K562 (cell line): Measurements from ENCODE around the gene RETREG1. TPM values are rescaled to one million over a fixed set of nuclear protein-coding genes. Genes with fewer than 3 reads are reported as not detected.

Source experiments
- ESRRA ChIP-seq: fragments of 450-650 bp; IDR thresholded peaks from 2 replicates; pipeline ENCODE4 v1.6.1; 2014; ENCODE audit warnings: low read depth, mild to moderate bottlenecking, moderate library complexity, borderline replicate concordance
- GTF3C2 ChIP-seq: IDR thresholded peaks from 3 replicates; pipeline ENCODE4 v1.6.1; 2011; ENCODE audit warnings: borderline replicate concordance, mild to moderate bottlenecking, moderate library complexity; ENCODE audit not compliant: insufficient read length; ENCODE audit errors: extremely low read depth
- MAZ ChIP-seq, 2 experiments: fragments of 450-650 bp in 1 of 2; sonication (generic) in 1 of 2; formaldehyde crosslinking; IDR thresholded peaks in 1 of 2; conservative IDR thresholded peaks in 1 of 2; 2 replicates each; pipeline versions ENCODE4 v1.4.0 to v1.5.0; 2020; ENCODE audit warnings: mild to moderate bottlenecking in 1 of 2, missing genetic modification reagents in 1 of 2
- NFATC3 ChIP-seq: fragments of 450-650 bp; IDR thresholded peaks from 2 replicates; pipeline ENCODE4 v1.6.1; 2017; ENCODE audit warnings: mild to moderate bottlenecking
- NRF1 ChIP-seq, 2 experiments: fragments of 450-650 bp; IDR thresholded peaks in 1 of 2; conservative IDR thresholded peaks in 1 of 2; 2 replicates each; pipeline ENCODE4 v1.6.1; 2014; ENCODE audit warnings: mild to moderate bottlenecking in 2 of 2
- PKNOX1 ChIP-seq: fragments of 450-650 bp; IDR thresholded peaks from 2 replicates; pipeline ENCODE4 v1.6.1; 2016
- SRSF3 ChIP-seq: fragments of 200-400 bp; formaldehyde crosslinking; IDR thresholded peaks from 2 replicates; pipeline ENCODE4 v1.6.1; 2016; ENCODE audit warnings: mild to moderate bottlenecking, low read length, moderate library complexity; ENCODE audit not compliant: insufficient read depth
- STAT5A ChIP-seq: IDR thresholded peaks from 2 replicates; pipeline ENCODE4 v1.6.1; 2012; ENCODE audit warnings: low read length, inconsistent platforms, borderline replicate concordance
- TCF3 ChIP-seq: sonication (generic); formaldehyde crosslinking; IDR thresholded peaks from 2 replicates; pipeline ENCODE4 v1.4.0; 2020; ENCODE audit warnings: mild to moderate bottlenecking, missing genetic modification reagents
- ZBTB11 ChIP-seq, 3 experiments: fragments of 200-800 bp in 1 of 3; fragments of 250-450 bp in 1 of 3; fragments of 450-650 bp in 1 of 3; sonication (Bioruptor Pico) in 1 of 3; sonication (Bioruptor generic) in 1 of 3; formaldehyde crosslinking in 1 of 3; IDR thresholded peaks; 2 replicates each; pipeline versions ENCODE4 v1.6.1 to v1.8.0; 2016 to 2022; ENCODE audit warnings: mild to moderate bottlenecking in 2 of 3, missing genetic modification characterization in 2 of 3, missing compliant biosample characterization in 1 of 3, moderate library complexity in 1 of 3
- ZBTB33 ChIP-seq: sonication (generic); formaldehyde crosslinking; IDR thresholded peaks from 2 replicates; pipeline ENCODE4 v1.8.1; 2023; ENCODE audit warnings: mild to moderate bottlenecking, missing genetic modification reagents
- ZNF184 ChIP-seq: sonication (generic); formaldehyde crosslinking; IDR thresholded peaks from 2 replicates; pipeline ENCODE4 v1.5.0; 2020; ENCODE audit warnings: missing genetic modification reagents
- ZNF707 ChIP-seq: fragments of 250-450 bp; sonication (Bioruptor Pico); conservative IDR thresholded peaks from 2 replicates; pipeline ENCODE4 v1.8.0; 2022; ENCODE audit warnings: inconsistent platforms, mild to moderate bottlenecking, moderate library complexity
- polyA plus RNA-seq, 8 experiments: library from polyadenylated mRNA; depleted of rRNA in 4 of 8; stranded (reverse) in 5 of 8; unstranded in 3 of 8; fragments of >200 nt; fragmentation: Nextera tagmentation in 2 of 8; fragmentation: Illumina TruSeq in 1 of 8; extraction: Ambion mirVana in 2 of 8; extraction: Trizol in 1 of 8; gene quantifications; 2 replicates each; pipeline versions ENCODE4 v1.2.1 to v1.2.3, GENCODE V29; 2011 to 2014; ENCODE audit warnings: inconsistent platforms in 1 of 8, missing spikeins in 1 of 8
- total RNA-seq, 7 experiments: library from RNA; depleted of rRNA in 6 of 7; stranded (reverse); fragments of >200 nt in 6 of 7; fragmentation: Illumina TruSeq in 2 of 7; extraction: Trizol in 2 of 7; gene quantifications; 2 replicates each; pipeline versions ENCODE4 v1.2.1 to v1.2.3, GENCODE V29; 2011 to 2021; ENCODE audit warnings: low replicate concordance in 1 of 7

RETREG1 gene
- total and polyA plus RNA-seq, 9 of the 15 experiments (the other 6 are each of a cell fraction or from before 2014, with no cell fraction given), result 0.01 to 0.20 (median 0.08) TPM; not detected in 5

DNA sequence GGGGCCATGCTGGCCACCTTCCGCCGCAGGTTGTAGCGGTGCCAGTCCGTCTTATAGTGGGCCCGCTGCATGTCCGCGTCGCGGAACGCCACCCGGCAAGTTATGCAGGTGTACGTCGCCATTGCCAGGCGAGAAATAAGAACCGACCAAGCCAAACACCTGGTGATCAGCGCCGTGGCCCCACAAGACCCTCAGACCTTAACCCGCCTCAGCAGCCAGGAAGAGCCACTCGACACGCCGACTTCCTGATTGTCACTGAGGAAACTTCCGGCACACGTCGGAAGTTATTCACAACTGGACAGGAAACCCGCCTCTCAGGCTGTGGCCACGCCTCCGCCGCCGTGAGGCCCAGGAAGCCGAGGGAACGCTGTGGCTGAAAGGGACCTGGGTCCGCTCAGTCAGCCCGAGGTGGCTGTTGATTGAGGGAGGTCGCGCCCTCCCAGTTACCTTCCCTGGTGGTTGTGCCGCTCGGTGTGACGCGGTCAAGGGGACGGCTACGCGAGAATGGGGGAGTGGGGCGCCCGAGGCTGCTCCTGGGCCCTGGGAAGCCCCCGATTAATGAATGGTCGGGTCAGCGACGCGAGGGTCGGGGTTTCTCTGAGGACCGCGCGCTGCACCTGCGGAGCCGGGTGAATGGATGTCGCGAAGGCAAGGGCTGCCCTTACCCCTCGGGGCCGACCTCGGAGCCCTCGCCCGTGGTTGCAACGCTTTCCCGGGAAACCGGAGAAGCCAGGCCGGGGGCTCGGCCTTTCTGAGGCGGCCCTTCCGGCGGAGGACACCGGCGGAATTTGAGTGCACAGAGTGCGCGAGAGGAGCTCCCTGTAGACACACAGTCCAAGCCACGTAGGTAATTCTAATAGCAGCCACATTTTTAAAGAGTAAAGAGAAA lies 151.0 kb downstream of the RETREG1 start, which contains the start of gene ZNF622 (continued):
- TF ChIP-seq MAZ (CRISPR knock-in tag; conservative IDR thresholded peaks at IDR 0.05 in 1 of 2, IDR thresholded peaks at IDR 0.05 in 1 of 2), result peak; percentile 89 to 91
- peak; percentile 96 for TF ChIP-seq PKNOX1
- no peak; the same call in 1 of the 2 replicates for TF ChIP-seq ZBTB33
- TF ChIP-seq NRF1 (conservative IDR thresholded peaks at IDR 0.05 in 1 of 2, IDR thresholded peaks at IDR 0.05 in 1 of 2), result peak; percentile 35 to 41; a peak in 3 of 4 replicates
- TF ChIP-seq SRSF3, result no peak
- no peak for TF ChIP-seq NFATC3
- TF ChIP-seq TCF3 (CRISPR knock-in tag), result peak; percentile 8; the same call in 1 of the 2 replicates
- no peak for TF ChIP-seq ZNF707 (CRISPR knock-in tag)
- peak; percentile 88 to 98 (median 96) for TF ChIP-seq ZBTB11 (CRISPR knock-in tag; IDR thresholded peaks at IDR 0.05)
- TF ChIP-seq ZNF184 (CRISPR knock-in tag), result no peak
- TF ChIP-seq ESRRA, result peak; percentile 46; the same call in 1 of the 2 replicates
- TF ChIP-seq STAT5A, result no peak
- TF ChIP-seq GTF3C2, result no peak
